H1 (cell line): ENCODE results near the gene PFN3. TPM values are rescaled to one million over a fixed set of nuclear protein-coding genes. Genes with fewer than 3 reads are reported as not detected.

Experiments used
- CTCF ChIA-PET: fragments of 300-600 bp; sonication (Branson Sonifier 250); formaldehyde crosslinking; loops from one replicate; lab custom pipeline; 2021; ENCODE audit not compliant: partially characterized antibody; lab: Charles Lee
- POLR2A ChIA-PET: fragments of 300-600 bp; sonication (Branson Sonifier 250); formaldehyde crosslinking; loops from one replicate; lab custom pipeline; 2021; ENCODE audit warnings: inconsistent platforms; ENCODE audit not compliant: partially characterized antibody; lab: Charles Lee
- DNase-seq, 2 experiments: peaks; one replicate each; pipeline versions ENCODE4 v3.0.0 to v3.0.0-alpha.2; 2010 to 2022; ENCODE audit warnings: low spot score in 2 of 2, low read depth in 1 of 2, mixed read lengths in 1 of 2
- FAIRE-seq: peaks from 2 replicates; lab custom pipeline; 2011; peaks lifted over from hg19 to GRCh38; lab: Jason Lieb, UNC
- H2AFZ ChIP-seq: 2 replicates; pipeline ENCODE4 v1.8.1; 2012; ENCODE audit warnings: low read length, inconsistent platforms
- H2AK5ac ChIP-seq: 2 replicates; pipeline ENCODE4 v1.6.1; 2013; ENCODE audit warnings: low read depth, low read length
- H2BK120ac ChIP-seq: replicated peaks from 2 replicates; pipeline ENCODE3; 2013; ENCODE audit warnings: low read depth, low read length, inconsistent platforms
- H2BK12ac ChIP-seq: 2 replicates; pipeline ENCODE4 v1.6.1; 2013; ENCODE audit warnings: low read depth, low read length
- H2BK15ac ChIP-seq: 2 replicates; pipeline ENCODE4 v1.6.1; 2013; ENCODE audit warnings: low read length
- H2BK20ac ChIP-seq: 2 replicates; pipeline ENCODE4 v1.6.1; 2013; ENCODE audit warnings: low read length
- H2BK5ac ChIP-seq: 2 replicates; pipeline ENCODE4 v1.6.1; 2013; ENCODE audit warnings: low read depth, low read length
- H3K14ac ChIP-seq: 2 replicates; pipeline ENCODE4 v1.6.1; 2013; ENCODE audit warnings: inconsistent platforms; ENCODE audit not compliant: insufficient read length
- H3K18ac ChIP-seq: 2 replicates; pipeline ENCODE4 v1.6.1; 2013; ENCODE audit warnings: low read length; ENCODE audit errors: extremely low read depth
- H3K23ac ChIP-seq: 2 replicates; pipeline ENCODE4 v1.6.1; 2013; ENCODE audit warnings: inconsistent platforms; ENCODE audit not compliant: insufficient read length
- H3K23me2 ChIP-seq: 2 replicates; pipeline ENCODE4 v1.6.1; 2013; ENCODE audit warnings: low read depth, low read length
- H3K27ac ChIP-seq: 2 replicates; pipeline ENCODE4 v1.6.1; 2011; ENCODE audit warnings: low read depth, low read length, inconsistent platforms
- H3K27me3 ChIP-seq, 4 experiments: replicated peaks in 1 of 4; 1 replicate in 1 of 4; 2 replicates in 3 of 4; pipeline versions ENCODE4 v1.6.1 to v1.8.1; 2011 to 2013; ENCODE audit warnings: low read length in 3 of 4, mild to moderate bottlenecking in 3 of 4, inconsistent platforms in 2 of 4, mixed read lengths in 2 of 4, moderate library complexity in 1 of 4; ENCODE audit not compliant: control insufficient read depth in 3 of 4, insufficient read depth in 3 of 4; ENCODE audit errors: extremely low read depth in 1 of 4
- H3K36me3 ChIP-seq, 4 experiments: 2 replicates each; pipeline versions ENCODE4 v1.6.1 to v1.8.1; 2011 to 2013; ENCODE audit warnings: mild to moderate bottlenecking in 4 of 4, low read length in 3 of 4, moderate library complexity in 2 of 4, control low read depth in 1 of 4, inconsistent platforms in 1 of 4; ENCODE audit not compliant: insufficient read depth in 4 of 4, control insufficient read depth in 2 of 4
- H3K4ac ChIP-seq: replicated peaks from 2 replicates; pipeline ENCODE3; 2013; ENCODE audit warnings: low read length, low read depth, mixed read lengths, inconsistent platforms; ENCODE audit not compliant: insufficient read length
- H3K4me1 ChIP-seq, 4 experiments: replicated peaks in 1 of 4; 1 replicate in 1 of 4; 2 replicates in 3 of 4; pipeline versions ENCODE4 v1.6.1 to v1.8.1; 2011 to 2013; ENCODE audit warnings: low read length in 3 of 4, inconsistent platforms in 2 of 4, mixed read lengths in 1 of 4; ENCODE audit not compliant: insufficient read depth in 4 of 4, control insufficient read depth in 3 of 4
- H3K4me2 ChIP-seq, 2 experiments: 2 replicates each; pipeline versions ENCODE4 v1.6.1 to v1.8.1; 2011 to 2013; ENCODE audit warnings: low read depth in 2 of 2, low read length in 2 of 2, control low read depth in 1 of 2, inconsistent platforms in 1 of 2, mild to moderate bottlenecking in 1 of 2; ENCODE audit not compliant: insufficient read depth in 1 of 2
- H3K4me3 ChIP-seq, 4 experiments: fragments of 200-600, 300-600 bp in 1 of 4; sonication (generic), shearing (Covaris generic), sonication (Bioruptor Twin) in 1 of 4; 2 replicates each; pipeline versions ENCODE4 v1.5.1 to v1.8.1; 2011 to 2016; ENCODE audit warnings: low read length in 4 of 4, low read depth in 3 of 4, control low read depth in 2 of 4, inconsistent platforms in 2 of 4, mild to moderate bottlenecking in 2 of 4, mixed read lengths in 1 of 4, moderate library complexity in 1 of 4; ENCODE audit not compliant: insufficient read depth in 2 of 4; ENCODE audit errors: extremely low read depth in 1 of 4
- H3K56ac ChIP-seq: replicated peaks from 2 replicates; pipeline ENCODE3; 2013; ENCODE audit warnings: low read depth, mild to moderate bottlenecking, mixed read lengths, low read length, inconsistent platforms; ENCODE audit not compliant: insufficient read length
- H3K79me1 ChIP-seq: 2 replicates; pipeline ENCODE4 v1.6.1; 2013; ENCODE audit warnings: low read depth, low read length, control low read depth
- H3K79me2 ChIP-seq, 2 experiments: 2 replicates each; pipeline versions ENCODE4 v1.6.1 to v1.8.1; 2012 to 2013; ENCODE audit warnings: low read length in 2 of 2, mild to moderate bottlenecking in 2 of 2, inconsistent platforms in 1 of 2; ENCODE audit not compliant: insufficient read depth in 2 of 2, control insufficient read depth in 1 of 2
- H3K9ac ChIP-seq, 4 experiments: replicated peaks in 1 of 4; 1 replicate in 1 of 4; 2 replicates in 3 of 4; pipeline versions ENCODE4 v1.6.1 to v1.8.1; 2011 to 2013; ENCODE audit warnings: low read depth in 3 of 4, low read length in 3 of 4, control low read depth in 2 of 4, mild to moderate bottlenecking in 2 of 4, moderate library complexity in 2 of 4, inconsistent platforms in 1 of 4; ENCODE audit errors: extremely low read depth in 1 of 4
- H3K9me3 ChIP-seq, 2 experiments: 2 replicates each; pipeline versions ENCODE4 v1.6.1 to v1.8.1; 2012 to 2013; ENCODE audit warnings: mild to moderate bottlenecking in 2 of 2, moderate library complexity in 2 of 2, control low read depth in 1 of 2, inconsistent platforms in 1 of 2, low read depth in 1 of 2, low read length in 1 of 2, mixed read lengths in 1 of 2; ENCODE audit not compliant: insufficient read depth in 2 of 2
- H4K20me1 ChIP-seq, 2 experiments: replicated peaks in 1 of 2; 2 replicates each; pipeline versions ENCODE3 to v1.8.1; 2011 to 2013; ENCODE audit warnings: inconsistent platforms in 2 of 2, low read length in 2 of 2, mild to moderate bottlenecking in 1 of 2; ENCODE audit not compliant: insufficient read depth in 2 of 2, control insufficient read depth in 1 of 2
- H4K5ac ChIP-seq: 2 replicates; pipeline ENCODE4 v1.6.1; 2013; ENCODE audit warnings: low read length, low read depth, mixed read lengths, inconsistent platforms; ENCODE audit not compliant: insufficient read length
- H4K8ac ChIP-seq: 2 replicates; pipeline ENCODE4 v1.8.0; 2013; ENCODE audit warnings: mild to moderate bottlenecking, moderate library complexity, low read length, inconsistent platforms; ENCODE audit not compliant: insufficient read depth; ENCODE audit errors: extremely low read depth
- H4K91ac ChIP-seq: replicated peaks from 2 replicates; pipeline ENCODE3; 2013; ENCODE audit warnings: low read length, mixed read lengths, inconsistent platforms; ENCODE audit not compliant: insufficient read length
- RBBP5 ChIP-seq: IDR thresholded peaks from 2 replicates; pipeline ENCODE4 v1.7.1; 2012; ENCODE audit warnings: low read depth, mild to moderate bottlenecking, inconsistent platforms, low read length, moderate library complexity, borderline replicate concordance
- SP4 ChIP-seq: IDR thresholded peaks from 2 replicates; pipeline ENCODE4 v1.6.1; 2012; ENCODE audit warnings: low read length, inconsistent platforms
- WGBS, 2 experiments: shearing (Covaris generic) in 1 of 2; methylation state at CpG; one replicate each; pipeline versions ENCODE4 v1.1.6 to v1.1.7; 2013 to 2015; ENCODE audit warnings: low lambda C conversion rate in 2 of 2, mixed read lengths in 2 of 2, inconsistent platforms in 1 of 2, low coverage in 1 of 2, missing lambda C conversion rate in 1 of 2; ENCODE audit not compliant: insufficient replicate concordance in 2 of 2, insufficient coverage in 1 of 2, insufficient read length in 1 of 2; ENCODE audit errors: extremely low coverage in 1 of 2, missing lambda C conversion rate in 1 of 2; 5-methylcytosine and 5-hydroxymethylcytosine counted together
- polyA plus RNA-seq, 7 experiments: library from polyadenylated mRNA; depleted of rRNA in 3 of 7; stranded (reverse) in 5 of 7; unstranded in 2 of 7; fragments of >200 nt in 5 of 7; fragments of 200-250 nt in 2 of 7; gene quantifications; 1 replicate in 5 of 7; 2 replicates in 1 of 7; 4 replicates in 1 of 7; pipeline versions ENCODE4 v1.2.1 to v1.2.3, GENCODE V29; 2011 to 2013; ENCODE audit warnings: missing spikeins in 2 of 7, mixed read lengths in 2 of 7
- total RNA-seq: library from RNA; stranded (reverse); fragmentation: NEBNext Ultra II Directional; extraction: Animal tissue kit (Norgen Biotek cat#: 25700); gene quantifications from 2 replicates; pipeline ENCODE4 v1.2.1, GENCODE V29; 2021

Gene PFN3
- total and polyA plus RNA-seq, 2 of the 8 experiments (the other 6 are each of a cell fraction or from before 2014, with no cell fraction given): not detected

- Histone ChIP-seq H3K36me3 (peaks cover 7 to 43% (median 28%) of the 10 kb centered on the region in 4 experiments; a peak in 6 of 8 replicates), H2BK15ac (no peak overlapping the region), H3K14ac (no peak overlapping the region), H4K8ac (no peak overlapping the region), H2AFZ (no peak overlapping the region), H4K20me1 (peaks cover 13 to 19% of the 10 kb centered on the region in 2 experiments), H3K56ac (no peak overlapping the region), H3K23ac (no peak overlapping the region), H3K79me1 (peaks cover 10% of the 10 kb centered on the region), H3K4ac (no peak overlapping the region), H2BK12ac (no peak overlapping the region), H3K23me2 (no peaks in the 10 kb centered on the region), H2BK5ac (no peak overlapping the region), H3K79me2 (peaks cover 0 to 15% of the 10 kb centered on the region in 2 experiments; a peak in 1 of 4 replicates), H3K4me1 (peaks cover 0 to 6% (median 1%) of the 10 kb centered on the region in 4 experiments; a peak in 2 of 7 replicates), H3K18ac (no peak overlapping the region), H3K27me3 (no peaks in the 10 kb centered on the region), H3K4me2 (no peak overlapping the region), H4K5ac (no peak overlapping the region), H3K9ac (no peak overlapping the region), H2BK120ac (no peak overlapping the region), H2AK5ac (no peak overlapping the region), H3K9me3 (no peaks in the 10 kb centered on the region), H4K91ac (no peak overlapping the region), H3K27ac (no peak overlapping the region), H3K4me3 (no peak overlapping the region), H2BK20ac (no peak overlapping the region)
- FAIRE-seq: no peak
- ChIA-PET CTCF (interaction anchor here (0.9 to 5.3 kb wide), 8 partner anchors 11 to 56 kb away, joined by 3 to 34 read pairs (median 4); partner anchors contain the start of gene F12), POLR2A (interaction anchor here (0.6 to 24.2 kb wide), 3 partner anchors 12 to 61 kb away, joined by 3 to 460 read pairs (median 7); partner anchors contain the start of gene PRR7)
- TF ChIP-seq SP4 (no peak), RBBP5 (no peak)
- DNase-seq: no peak
- 92% methylated on average over 21 of the region's 25 CpGs; no CpG with 5 or more reads in 1 of the 2 experiments for WGBS, 2 experiments
Measured at GRCh38 chr5:177432839-177433657, 32.6 kb upstream of the PFN3 start.
